SIG-M5 treated with dmso at 0.1 percent for 504 hours (cell line): ENCODE measurements around the gene EFCAB11.
"Not testable (repeated sequence)": the region's sequence is repeated elsewhere in the genome, so short reads cannot be mapped to it uniquely, and the experiment has no call there.

Source experiments
- DNase-seq: peaks from one replicate; lab custom pipeline; 2025; ENCODE audit not compliant: unreplicated experiment; lab: John Stamatoyannopoulos, UW

EFCAB11 gene

GRCh38 chr14:89912667-89913211 lies 41.8 kb downstream of the EFCAB11 start:
- no peak for DNase-seq

GRCh38 chr14:89912221-89912620 lies 42.3 kb downstream of the EFCAB11 start:
- no peak for DNase-seq

GRCh38 chr14:89911010-89911919 lies 43.3 kb downstream of the EFCAB11 start:
- no peak for DNase-seq

- no peak for DNase-seq
These were observed 43.9 kb downstream of the EFCAB11 start for GRCh38 chr14:89910691-89911009.

- no peak for DNase-seq
These were observed 44.9 kb downstream of the EFCAB11 start for GRCh38 chr14:89909586-89909985.

- no peak for DNase-seq
These were observed 45.6 kb downstream of the EFCAB11 start for GRCh38 chr14:89908712-89909450.

DNA sequence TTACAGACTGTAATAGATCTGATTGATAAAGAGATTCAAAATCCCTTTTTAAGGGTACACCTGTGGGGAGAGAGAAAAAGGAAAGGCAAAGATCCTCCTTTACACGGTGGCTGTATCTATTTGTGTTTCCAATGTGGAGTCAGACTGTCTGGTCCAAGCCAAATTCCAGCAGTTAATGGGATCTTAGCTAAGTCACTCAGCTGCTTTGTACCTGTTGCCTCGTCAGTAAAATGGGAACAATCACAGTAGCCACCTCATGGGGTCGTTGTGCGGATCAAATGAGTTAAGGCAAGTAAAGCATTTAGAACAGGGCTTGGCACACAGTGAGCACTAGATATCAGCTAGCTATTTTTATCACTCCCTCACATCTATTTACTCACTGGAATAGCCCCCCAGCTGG lies 46.9 kb downstream of the EFCAB11 start:
- DNase-seq: no peak

DNA sequence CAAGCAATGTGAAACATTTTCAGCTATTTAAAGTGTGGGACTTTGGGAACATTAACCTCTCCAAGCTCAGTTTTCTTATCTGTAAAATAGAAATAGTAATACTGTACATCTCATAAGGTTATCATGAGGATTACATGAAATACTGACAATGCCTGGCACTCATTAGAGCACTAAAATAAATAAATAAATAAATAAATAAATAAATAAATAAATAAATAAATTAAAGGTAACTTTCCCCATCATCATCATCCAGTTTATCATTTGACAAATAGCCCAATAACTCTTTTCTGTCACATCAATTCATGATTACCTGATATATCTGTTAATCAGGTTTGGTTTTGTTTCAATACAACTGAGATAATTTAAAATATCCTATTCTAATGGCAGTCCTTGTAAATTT lies 48.5 kb downstream of the EFCAB11 start:
- DNase-seq: no peak

- DNase-seq: no peak
These were observed 51.1 kb downstream of the EFCAB11 start for GRCh38 chr14:89903340-89903952.

DNA sequence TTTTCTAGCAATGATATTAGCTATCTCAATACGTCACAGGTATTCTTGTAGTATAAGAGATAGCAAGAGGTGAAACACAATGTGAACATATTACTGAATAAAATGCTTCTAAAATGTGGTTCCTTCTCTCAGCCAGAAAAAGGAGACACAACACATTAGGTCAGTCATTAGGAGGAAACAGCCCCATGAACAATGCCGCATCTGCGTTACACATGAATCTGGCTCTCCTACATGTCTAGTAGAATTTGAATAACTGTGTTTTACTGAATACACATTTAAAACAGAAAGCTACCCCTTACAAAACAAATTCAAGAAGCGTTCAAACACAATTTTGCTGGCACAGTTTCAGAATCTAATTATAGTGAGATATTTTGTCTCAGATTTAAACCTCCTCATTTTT lies 51.6 kb downstream of the EFCAB11 start:
- DNase-seq: no peak

DNA sequence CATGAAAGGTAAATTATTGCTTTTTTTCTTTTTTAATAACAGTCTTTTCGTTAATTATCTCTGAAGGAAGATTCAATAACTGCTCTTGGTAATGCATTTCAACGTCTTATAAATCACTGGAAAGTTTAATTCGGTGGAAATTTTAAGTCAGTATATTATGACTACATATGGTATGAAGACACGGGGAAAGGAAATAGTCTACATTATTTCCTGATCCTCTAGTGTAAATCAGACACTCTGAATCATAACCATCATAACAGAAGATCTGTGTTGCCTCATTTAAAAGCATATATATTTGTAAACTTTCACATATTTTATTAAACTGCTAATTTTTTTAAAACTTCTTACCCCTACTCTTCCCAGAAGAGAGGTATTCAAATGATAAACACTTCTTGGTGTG lies 53.7 kb downstream of the EFCAB11 start:
- DNase-seq: no peak

- DNase-seq: peak; percentile 28
These were observed 54.4 kb downstream of the EFCAB11 start for GRCh38 chr14:89899917-89900663.

GRCh38 chr14:89899291-89899690 lies 55.2 kb downstream of the EFCAB11 start:
- DNase-seq: no peak

DNA sequence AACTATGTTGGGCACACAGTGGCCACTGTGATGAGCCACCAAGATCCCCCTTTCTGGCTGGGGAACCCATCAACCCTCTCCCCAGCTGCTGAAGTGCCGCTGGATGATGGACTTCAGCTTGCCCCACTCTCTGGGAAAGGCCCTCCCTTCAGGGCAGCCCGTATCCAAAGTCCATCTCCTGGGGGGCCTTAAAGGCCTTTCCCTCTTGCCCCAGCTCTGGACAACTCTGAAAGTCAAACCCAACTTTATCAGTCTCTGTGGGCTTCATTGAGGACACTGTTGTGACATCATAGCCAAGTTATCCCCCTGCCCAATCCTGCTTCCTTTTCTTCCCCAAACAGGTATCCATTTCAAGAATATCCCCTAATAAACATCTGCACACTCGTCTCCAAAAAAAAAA lies 61.1 kb downstream of the EFCAB11 start:
- not testable (repeated sequence) for DNase-seq

- DNase-seq: no peak
These were observed 61.6 kb downstream of the EFCAB11 start for GRCh38 chr14:89892953-89893352.

DNA sequence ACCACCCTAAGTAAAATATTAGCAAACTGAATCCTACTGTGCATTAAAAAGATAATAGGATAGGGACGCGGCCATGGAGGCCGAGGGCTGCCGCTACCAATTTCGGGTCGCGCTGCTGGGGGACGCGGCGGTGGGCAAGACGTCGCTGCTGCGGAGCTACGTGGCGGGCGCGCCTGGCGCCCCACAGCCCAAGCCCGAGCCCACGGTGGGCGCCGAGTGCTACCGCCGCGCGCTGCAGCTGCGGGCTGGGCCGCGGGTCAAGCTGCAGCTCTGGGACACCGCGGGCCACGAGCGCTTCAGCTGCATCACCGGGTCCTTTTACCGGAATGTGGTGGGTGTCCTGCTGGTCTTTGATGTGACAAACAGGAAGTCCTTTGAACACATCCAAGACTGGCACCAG lies 62.8 kb downstream of the EFCAB11 start:
- not testable (repeated sequence) for DNase-seq

- DNase-seq: no peak
These were observed 63.5 kb downstream of the EFCAB11 start for GRCh38 chr14:89891055-89891454.

GRCh38 chr14:89890589-89890988 lies 63.9 kb downstream of the EFCAB11 start:
- no peak for DNase-seq

- DNase-seq: no peak
These were observed 64.9 kb downstream of the EFCAB11 start for GRCh38 chr14:89889626-89890025.

- no peak for DNase-seq
These were observed 69.8 kb downstream of the EFCAB11 start for GRCh38 chr14:89884761-89885160.

DNA sequence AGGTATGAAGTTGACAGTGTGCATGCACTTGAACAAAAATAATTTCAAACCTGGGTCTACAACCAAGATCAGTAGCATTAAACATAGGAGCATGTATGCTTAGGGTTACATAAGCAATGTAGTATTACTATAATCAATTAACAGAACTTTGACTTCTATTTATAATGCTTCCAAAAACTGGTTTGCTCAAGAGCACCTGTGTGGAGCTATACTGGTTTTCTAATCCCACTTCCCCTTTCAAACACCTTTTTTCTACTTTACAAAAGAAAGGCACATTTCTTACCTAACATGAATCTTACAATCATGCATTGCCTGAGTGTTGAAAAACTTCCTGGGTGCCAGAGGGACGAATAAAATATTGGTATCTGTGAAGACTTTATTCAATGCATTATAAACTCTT lies 72.7 kb downstream of the EFCAB11 start:
- DNase-seq: no peak
